Measurements from ENCODE around the gene FLNB.

DNA sequence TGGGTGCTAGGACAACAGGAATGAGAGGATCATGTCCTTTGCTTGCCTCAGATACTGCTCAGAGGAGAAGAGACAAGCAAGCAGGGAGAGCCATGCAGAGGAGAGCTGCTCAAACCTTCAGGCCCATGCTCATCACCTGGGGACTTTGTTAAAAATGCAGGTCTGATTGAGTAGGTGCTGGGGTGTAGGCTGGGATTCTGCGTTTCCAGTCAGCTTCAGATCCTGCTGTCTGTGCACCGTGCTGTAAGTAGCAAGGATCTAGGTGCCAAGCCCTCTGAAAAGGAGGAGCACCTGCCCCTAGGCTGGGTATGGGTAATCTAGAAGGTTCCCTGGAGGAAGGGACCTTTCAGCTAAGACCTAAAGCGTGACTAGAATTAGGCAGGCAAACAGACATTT lies 7.3 kb downstream of the FLNB start:
- TF ChIP-seq EZH2 (IDR thresholded peaks at IDR 0.05; ENCODE audit: borderline replicate concordance, low read depth, low read length, poor library complexity, severe bottlenecking) = no peak
- TF ChIP-seq, protein P1, sequence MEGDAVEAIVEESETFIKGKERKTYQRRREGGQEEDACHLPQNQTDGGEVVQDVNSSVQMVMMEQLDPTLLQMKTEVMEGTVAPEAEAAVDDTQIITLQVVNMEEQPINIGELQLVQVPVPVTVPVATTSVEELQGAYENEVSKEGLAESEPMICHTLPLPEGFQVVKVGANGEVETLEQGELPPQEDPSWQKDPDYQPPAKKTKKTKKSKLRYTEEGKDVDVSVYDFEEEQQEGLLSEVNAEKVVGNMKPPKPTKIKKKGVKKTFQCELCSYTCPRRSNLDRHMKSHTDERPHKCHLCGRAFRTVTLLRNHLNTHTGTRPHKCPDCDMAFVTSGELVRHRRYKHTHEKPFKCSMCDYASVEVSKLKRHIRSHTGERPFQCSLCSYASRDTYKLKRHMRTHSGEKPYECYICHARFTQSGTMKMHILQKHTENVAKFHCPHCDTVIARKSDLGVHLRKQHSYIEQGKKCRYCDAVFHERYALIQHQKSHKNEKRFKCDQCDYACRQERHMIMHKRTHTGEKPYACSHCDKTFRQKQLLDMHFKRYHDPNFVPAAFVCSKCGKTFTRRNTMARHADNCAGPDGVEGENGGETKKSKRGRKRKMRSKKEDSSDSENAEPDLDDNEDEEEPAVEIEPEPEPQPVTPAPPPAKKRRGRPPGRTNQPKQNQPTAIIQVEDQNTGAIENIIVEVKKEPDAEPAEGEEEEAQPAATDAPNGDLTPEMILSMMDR (conservative IDR thresholded peaks at IDR 0.05; ENCODE audit: low read depth, low read length) = no peak

Measured in A673 (cell line).